Activated CD4-positive, alpha-beta T cell treated with anti-CD3 and anti-CD28 coated beads, Interleukin-2, amount 10 ng/mL, durations not matched to agents 7 days and 5 days (primary cell): Measurements from ENCODE around the gene ASAP2. TPM values are rescaled to one million over a fixed set of nuclear protein-coding genes. Genes with fewer than 3 reads are reported as not detected.

Experiments
- CTCF ChIA-PET: fragments of 350-600 bp; sonication (Branson Sonifier 250); formaldehyde crosslinking; loops from one replicate; lab custom pipeline; 2021; ENCODE audit warnings: antibody characterized with exemption; lab: Charles Lee
- POLR2A ChIA-PET: fragments of 350-600 bp; sonication (Branson Sonifier 250); formaldehyde crosslinking; loops from one replicate; lab custom pipeline; 2021; ENCODE audit warnings: antibody characterized with exemption; lab: Charles Lee
- DNase-seq: peaks from one replicate; pipeline ENCODE4 v3.0.0-alpha.2; 2020
- H3K27ac Mint-ChIP-seq: one replicate; pipeline ENCODE4 v1.8.0; 2021; ENCODE audit warnings: mild to moderate bottlenecking, moderate library complexity, mixed read lengths
- H3K27me3 Mint-ChIP-seq: one replicate; pipeline ENCODE4 v1.8.0; 2021; ENCODE audit warnings: mixed read lengths
- H3K36me3 Mint-ChIP-seq: one replicate; pipeline ENCODE4 v1.8.0; 2021; ENCODE audit warnings: low read depth, mixed read lengths
- H3K4me1 Mint-ChIP-seq: one replicate; pipeline ENCODE4 v1.8.0; 2021; ENCODE audit warnings: mixed read lengths
- H3K4me3 Mint-ChIP-seq: one replicate; pipeline ENCODE4 v1.8.0; 2021; ENCODE audit warnings: mild to moderate bottlenecking, moderate library complexity, mixed read lengths
- H3K9me3 Mint-ChIP-seq: one replicate; pipeline ENCODE4 v1.8.0; 2021; ENCODE audit warnings: mixed read lengths
- total RNA-seq, 2 experiments: library from RNA; stranded (reverse); gene quantifications; one replicate each; pipeline ENCODE4 v1.2.3, GENCODE V29; 2021

The ASAP2 gene
- total RNA-seq, 2 experiments from 2014 or later = 0.17 to 0.25 TPM

DNA sequence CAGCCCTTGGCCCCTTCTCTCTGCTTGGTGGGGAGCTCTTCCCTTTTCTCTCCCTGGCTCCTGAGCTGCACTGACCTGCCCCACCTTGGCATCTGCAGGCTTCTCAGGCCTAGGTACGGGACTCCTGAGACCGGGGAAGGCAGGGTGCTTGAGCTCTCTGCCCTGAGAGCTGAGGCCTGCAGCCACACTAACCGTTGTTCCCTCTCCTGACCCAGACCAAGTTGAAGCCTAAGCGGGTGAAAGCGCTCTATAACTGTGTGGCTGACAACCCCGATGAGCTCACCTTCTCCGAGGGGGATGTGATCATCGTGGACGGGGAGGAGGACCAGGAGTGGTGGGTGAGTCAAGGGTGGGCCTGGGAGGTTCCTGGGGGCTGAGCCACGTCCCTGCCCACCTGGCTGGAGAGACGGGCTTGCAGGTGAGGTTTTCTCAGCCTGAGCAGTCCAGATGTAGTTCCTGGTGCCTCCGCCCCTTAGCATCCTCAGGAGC, 194.5 kb downstream of the ASAP2 start:
- ChIA-PET CTCF (interaction anchor here (0.6 to 0.7 kb wide), 2 partner anchors 16 to 647 kb away, joined by 3 to 4 read pairs; no protein-coding TSS in a partner anchor), POLR2A (no interaction called here)
- H3K4me1 Mint-ChIP-seq = peaks cover 4% of the 10 kb centered on the region
- no peak overlapping the region for H3K4me3 Mint-ChIP-seq
- DNase-seq = no peak
- H3K27me3 Mint-ChIP-seq = peaks cover 1% of the 10 kb centered on the region
- peaks cover 7% of the 10 kb centered on the region for H3K36me3 Mint-ChIP-seq
- H3K9me3 Mint-ChIP-seq = no peaks in the 10 kb centered on the region
- H3K27ac Mint-ChIP-seq = no peak overlapping the region

DNA sequence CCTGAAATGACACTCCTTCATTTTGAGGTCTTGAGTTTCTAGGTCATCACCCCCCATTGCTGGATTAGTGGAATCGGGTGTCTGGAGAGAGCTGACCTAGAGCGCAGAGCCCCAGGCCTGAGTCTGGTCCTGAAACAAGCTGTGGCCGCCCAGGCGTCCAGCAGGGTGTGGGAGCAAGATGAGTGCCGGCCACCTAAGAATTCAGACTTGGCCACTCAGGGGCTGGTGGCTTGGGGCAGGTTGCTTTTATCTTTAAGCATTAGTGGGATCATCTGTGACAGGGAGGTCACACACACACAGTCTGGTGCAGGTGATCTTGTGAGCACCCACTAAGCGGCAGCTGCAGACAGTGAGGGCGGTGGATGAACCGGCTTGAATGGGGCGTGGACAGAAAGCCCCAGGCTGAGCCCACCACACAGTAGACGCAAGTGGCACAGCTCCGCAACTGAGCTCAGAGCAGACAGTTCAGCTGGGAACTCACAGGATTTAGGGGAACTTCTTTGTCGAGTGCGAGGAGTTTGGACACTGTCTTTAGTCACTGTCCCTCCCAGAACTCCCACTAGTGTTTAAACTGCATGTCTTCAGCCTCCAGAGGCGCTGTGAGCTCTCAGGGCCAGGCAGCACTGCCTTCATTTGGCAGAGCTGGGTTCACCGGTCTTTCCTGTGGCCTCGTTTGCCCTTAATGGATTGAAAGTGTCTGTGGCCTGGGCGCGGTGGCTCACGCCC, 195.2 kb downstream of the ASAP2 start:
- ChIA-PET CTCF (interaction anchor here (0.7 to 0.9 kb wide), 2 partner anchors 9 to 16 kb away, joined by 4 read pairs; no protein-coding TSS in a partner anchor), POLR2A (no interaction called here)
- H3K27ac Mint-ChIP-seq = no peak overlapping the region
- no peak overlapping the region for H3K4me3 Mint-ChIP-seq
- peaks cover 1% of the 10 kb centered on the region for H3K27me3 Mint-ChIP-seq
- H3K4me1 Mint-ChIP-seq = peaks cover 4% of the 10 kb centered on the region
- DNase-seq = no peak
- peaks cover 10% of the 10 kb centered on the region for H3K36me3 Mint-ChIP-seq
- no peaks in the 10 kb centered on the region for H3K9me3 Mint-ChIP-seq

DNA sequence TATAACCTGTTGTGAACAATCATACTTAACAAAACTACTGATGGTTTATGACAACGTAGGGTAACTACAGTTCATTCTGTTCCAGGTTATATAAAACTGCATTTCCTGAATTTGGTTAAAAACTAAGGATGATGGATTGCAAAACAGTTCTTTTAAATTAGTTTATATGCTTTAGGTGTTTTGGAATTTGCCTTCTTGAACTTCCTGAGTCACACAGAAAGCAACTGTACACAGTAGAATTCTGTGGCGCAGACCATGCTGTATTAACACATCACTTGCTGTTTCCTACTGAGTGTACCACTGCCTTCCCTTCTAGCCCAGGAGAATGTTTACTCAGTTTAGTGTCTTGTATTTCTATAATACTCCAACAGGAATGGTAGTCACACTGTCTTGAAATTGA, 197.3 kb downstream of the ASAP2 start:
- DNase-seq = no peak
- H3K9me3 Mint-ChIP-seq = no peaks in the 10 kb centered on the region
- peaks cover 24% of the 10 kb centered on the region for H3K36me3 Mint-ChIP-seq
- peaks cover 1% of the 10 kb centered on the region for H3K27me3 Mint-ChIP-seq
- no peak overlapping the region for H3K4me3 Mint-ChIP-seq
- POLR2A ChIA-PET = no interaction called here
- H3K27ac Mint-ChIP-seq = no peak overlapping the region
- peaks cover 4% of the 10 kb centered on the region for H3K4me1 Mint-ChIP-seq
- CTCF ChIA-PET = interaction anchor here (0.5 kb wide), 1 partner anchor 100 kb away, joined by 4 read pairs; no protein-coding TSS in a partner anchor

DNA sequence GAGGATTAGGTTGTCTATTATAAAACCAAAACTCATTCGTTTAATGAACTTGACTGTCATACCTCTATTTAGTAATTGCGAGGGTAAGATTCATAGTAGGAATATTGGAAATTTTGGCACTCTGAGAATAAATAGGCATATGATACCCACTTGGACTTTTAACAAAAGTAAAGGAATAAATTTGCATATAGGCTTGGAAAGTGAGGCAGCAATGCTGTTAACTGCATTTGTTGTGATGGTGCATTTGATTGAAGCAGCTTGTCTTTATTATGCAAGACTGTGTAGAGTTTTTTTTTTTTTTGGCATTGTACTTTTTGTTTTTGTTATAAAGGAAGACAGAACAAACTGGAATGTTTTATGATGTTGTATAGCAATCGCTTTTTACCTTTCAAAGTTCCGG, 197.8 kb downstream of the ASAP2 start:
- Mint-ChIP-seq H3K27ac (no peak overlapping the region), H3K9me3 (no peaks in the 10 kb centered on the region), H3K4me3 (no peak overlapping the region), H3K36me3 (peaks cover 27% of the 10 kb centered on the region), H3K27me3 (no peaks in the 10 kb centered on the region), H3K4me1 (peaks cover 4% of the 10 kb centered on the region)
- CTCF ChIA-PET = interaction anchor here (0.5 kb wide), 2 partner anchors 99 to 1678 kb away, joined by 4 read pairs; no protein-coding TSS in a partner anchor
- POLR2A ChIA-PET = no interaction called here
- DNase-seq = no peak

DNA sequence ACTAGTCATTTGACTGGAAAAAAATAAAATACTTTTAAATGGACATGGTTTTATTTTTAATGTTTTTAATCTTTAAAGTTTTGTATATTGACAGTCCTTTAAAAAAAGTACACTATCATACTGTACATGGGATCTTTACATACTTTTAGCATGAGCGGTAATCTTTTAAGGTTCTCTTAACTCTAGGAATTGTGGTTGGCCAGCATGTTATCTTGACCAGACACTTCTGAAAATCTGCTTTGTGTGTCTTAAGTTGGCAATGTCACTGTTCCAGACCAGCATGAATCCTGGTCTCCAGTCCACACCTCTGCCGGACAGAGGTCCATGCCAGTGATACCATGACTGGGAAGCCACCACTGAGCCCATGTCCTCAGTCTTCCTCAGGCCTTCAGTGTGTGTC, 199.0 kb downstream of the ASAP2 start:
- ChIA-PET CTCF (no interaction called here), POLR2A (no interaction called here)
- H3K4me1 Mint-ChIP-seq = peaks cover under 1% of the 10 kb centered on the region
- no peaks in the 10 kb centered on the region for H3K9me3 Mint-ChIP-seq
- H3K4me3 Mint-ChIP-seq = no peak overlapping the region
- H3K27ac Mint-ChIP-seq = no peak overlapping the region
- peaks cover 33% of the 10 kb centered on the region for H3K36me3 Mint-ChIP-seq
- no peak for DNase-seq
- no peaks in the 10 kb centered on the region for H3K27me3 Mint-ChIP-seq

DNA sequence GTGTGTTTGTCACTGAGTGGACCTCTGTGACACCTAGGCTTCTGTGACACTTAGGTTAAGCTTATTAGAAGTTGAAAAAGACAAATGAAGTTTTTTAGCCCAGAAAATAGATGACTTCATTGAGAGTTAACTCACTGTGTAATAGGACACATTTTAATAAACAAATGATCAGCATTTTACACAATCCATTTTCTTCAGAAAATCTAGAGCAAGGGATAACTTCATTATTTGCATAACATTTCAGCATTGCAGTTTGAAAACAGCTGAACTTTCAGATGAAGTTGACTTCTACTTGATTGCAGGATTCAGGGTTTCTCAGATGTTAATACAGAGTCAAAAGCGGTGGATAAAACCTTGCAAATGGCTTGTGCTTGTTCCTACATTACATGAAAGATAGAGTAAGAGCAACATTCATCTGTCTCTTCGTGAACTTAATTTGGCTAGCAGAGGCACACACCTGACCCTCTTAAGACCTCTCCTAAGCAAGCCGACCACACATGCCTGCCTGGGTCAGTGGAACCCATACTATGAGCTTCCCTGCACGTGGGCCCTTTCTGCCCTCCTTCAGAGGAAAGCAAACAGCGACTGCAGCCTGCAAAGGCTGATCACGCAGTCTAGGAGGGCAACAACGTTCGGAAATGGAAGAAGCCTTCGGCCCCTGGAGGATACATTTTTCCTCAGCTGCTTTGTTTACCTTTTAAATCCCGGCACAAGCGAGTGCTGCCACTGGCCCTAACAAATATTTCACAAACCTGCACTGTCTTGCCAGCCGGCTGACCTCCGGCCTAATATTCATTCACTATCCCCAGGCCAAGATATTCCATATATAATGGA, 200.1 kb downstream of the ASAP2 start:
- no peak overlapping the region for H3K27ac Mint-ChIP-seq
- no peaks in the 10 kb centered on the region for H3K4me1 Mint-ChIP-seq
- no peaks in the 10 kb centered on the region for H3K9me3 Mint-ChIP-seq
- ChIA-PET CTCF (no interaction called here), POLR2A (no interaction called here)
- peaks cover 41% of the 10 kb centered on the region for H3K36me3 Mint-ChIP-seq
- DNase-seq = no peak
- H3K27me3 Mint-ChIP-seq = no peaks in the 10 kb centered on the region
- no peak overlapping the region for H3K4me3 Mint-ChIP-seq

DNA sequence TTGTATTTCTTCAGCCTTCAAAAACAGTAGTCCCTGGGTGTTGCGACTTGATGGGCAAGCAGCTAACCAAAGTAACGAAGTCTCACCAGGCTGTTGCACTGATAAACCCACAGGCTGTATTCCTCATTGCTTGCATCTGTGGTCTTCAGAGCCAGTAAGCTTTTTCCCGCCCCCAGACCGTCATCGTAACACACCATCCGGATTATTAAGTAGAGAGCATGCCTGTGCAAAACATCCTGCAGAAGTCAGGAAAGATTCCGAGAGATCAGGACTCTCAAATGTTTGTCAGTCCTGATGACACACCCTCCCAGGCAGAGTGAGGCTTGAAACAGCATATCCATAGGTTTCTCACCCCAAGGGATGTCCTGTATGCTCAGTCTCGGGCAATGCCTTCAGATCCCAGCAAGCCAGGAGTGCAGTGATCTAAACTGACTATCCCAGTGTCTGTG, 200.8 kb downstream of the ASAP2 start:
- no peak for DNase-seq
- H3K27ac Mint-ChIP-seq = no peak overlapping the region
- CTCF ChIA-PET = no interaction called here

DNA sequence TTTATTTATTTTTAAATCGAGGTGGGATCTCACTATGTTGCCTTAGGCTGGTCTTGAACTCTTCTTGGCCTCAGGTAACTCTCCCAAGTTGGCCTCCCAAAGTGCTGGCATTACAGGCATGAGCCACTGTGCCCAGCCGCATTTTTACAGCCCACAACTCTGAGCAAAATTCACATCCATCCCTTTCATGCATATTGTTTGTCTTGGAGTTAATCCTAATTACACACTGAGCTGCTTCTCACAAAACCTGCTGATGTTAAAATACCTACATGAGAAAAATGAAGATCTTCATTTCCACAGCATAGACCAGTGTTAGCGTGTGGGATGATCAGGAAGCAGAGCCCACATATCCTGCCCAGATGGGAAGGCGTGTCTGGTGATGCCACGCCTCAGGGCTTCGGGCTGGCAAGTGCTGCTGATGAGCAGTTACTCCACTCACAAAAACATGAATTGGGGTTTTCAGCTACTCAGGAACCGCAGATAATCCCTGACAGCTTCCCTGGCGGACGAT, 202.1 kb downstream of the ASAP2 start:
- no peaks in the 10 kb centered on the region for H3K9me3 Mint-ChIP-seq
- H3K27ac Mint-ChIP-seq = no peak overlapping the region
- no peaks in the 10 kb centered on the region for H3K27me3 Mint-ChIP-seq
- peaks cover 41% of the 10 kb centered on the region for H3K36me3 Mint-ChIP-seq
- no peak for DNase-seq
- H3K4me3 Mint-ChIP-seq = no peak overlapping the region
- CTCF ChIA-PET = no interaction called here
- POLR2A ChIA-PET = interaction anchor here (0.7 kb wide), 1 partner anchor 200 kb away, joined by 4 read pairs; no protein-coding TSS in a partner anchor
- peaks cover under 1% of the 10 kb centered on the region for H3K4me1 Mint-ChIP-seq

More for the DNA sequence above, 200.8 kb downstream of the ASAP2 start:
- Mint-ChIP-seq H3K36me3 (peaks cover 46% of the 10 kb centered on the region), H3K27me3 (no peaks in the 10 kb centered on the region), H3K4me1 (no peaks in the 10 kb centered on the region), H3K9me3 (no peaks in the 10 kb centered on the region), H3K4me3 (no peak overlapping the region)
- POLR2A ChIA-PET = no interaction called here

DNA sequence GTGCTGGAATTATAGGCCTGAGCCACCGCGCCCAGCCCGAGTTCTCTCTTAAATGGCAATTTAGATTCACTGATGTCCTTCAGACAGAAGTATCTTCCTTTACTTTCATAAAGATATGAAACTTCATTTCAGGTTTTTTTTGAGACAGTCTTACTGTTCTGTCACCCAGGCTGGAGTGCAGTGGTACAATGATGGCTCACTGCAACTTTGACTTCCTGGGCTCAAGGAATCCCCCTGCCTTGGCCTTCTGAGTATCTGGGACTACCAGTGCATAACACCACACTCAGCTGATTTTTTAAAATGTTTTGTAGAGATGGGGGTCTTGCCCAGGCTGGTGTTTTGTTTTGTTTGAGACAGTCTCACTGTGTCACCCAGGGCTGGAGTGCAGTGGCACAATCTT, 203.5 kb downstream of the ASAP2 start:
- ChIA-PET POLR2A (interaction anchor here (0.7 kb wide), 1 partner anchor 8 kb away, joined by 8 read pairs; no protein-coding TSS in a partner anchor), CTCF (no interaction called here)
- no peak for DNase-seq
- Mint-ChIP-seq H3K27me3 (no peaks in the 10 kb centered on the region), H3K9me3 (no peaks in the 10 kb centered on the region), H3K4me3 (no peak overlapping the region), H3K4me1 (peaks cover 12% of the 10 kb centered on the region), H3K27ac (no peak overlapping the region), H3K36me3 (peaks cover 44% of the 10 kb centered on the region)

DNA sequence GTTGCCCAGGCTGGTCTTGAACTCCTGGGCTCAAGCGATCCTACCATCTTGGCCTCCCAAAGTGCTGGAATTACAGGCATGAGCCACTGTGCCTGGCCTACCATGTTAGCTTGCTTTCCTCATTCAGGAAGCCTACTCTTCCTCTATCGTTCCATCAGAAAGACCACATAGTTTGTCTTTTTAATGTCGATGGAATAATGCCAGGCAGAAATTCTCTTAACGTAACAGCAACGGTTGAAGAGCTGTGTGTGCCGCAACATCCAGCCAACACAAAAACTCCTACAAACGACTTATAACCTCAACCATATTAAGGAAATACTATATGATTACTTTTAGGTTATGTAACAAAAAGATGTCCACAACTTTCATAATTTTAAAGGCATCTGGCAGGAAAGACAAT, 206.2 kb downstream of the ASAP2 start:
- ChIA-PET POLR2A (interaction anchor here (0.9 kb wide), 1 partner anchor 10 kb away, joined by 3 read pairs; the partner anchor contains the start of gene ITGB1BP1), CTCF (interaction anchor here (1.1 kb wide), 1 partner anchor 10 kb away, joined by 3 read pairs; no protein-coding TSS in a partner anchor)
- Mint-ChIP-seq H3K9me3 (no peaks in the 10 kb centered on the region), H3K4me3 (no peak overlapping the region), H3K27me3 (no peaks in the 10 kb centered on the region), H3K36me3 (peaks cover 48% of the 10 kb centered on the region), H3K27ac (no peak overlapping the region), H3K4me1 (peaks cover 24% of the 10 kb centered on the region)
- no peak for DNase-seq

DNA sequence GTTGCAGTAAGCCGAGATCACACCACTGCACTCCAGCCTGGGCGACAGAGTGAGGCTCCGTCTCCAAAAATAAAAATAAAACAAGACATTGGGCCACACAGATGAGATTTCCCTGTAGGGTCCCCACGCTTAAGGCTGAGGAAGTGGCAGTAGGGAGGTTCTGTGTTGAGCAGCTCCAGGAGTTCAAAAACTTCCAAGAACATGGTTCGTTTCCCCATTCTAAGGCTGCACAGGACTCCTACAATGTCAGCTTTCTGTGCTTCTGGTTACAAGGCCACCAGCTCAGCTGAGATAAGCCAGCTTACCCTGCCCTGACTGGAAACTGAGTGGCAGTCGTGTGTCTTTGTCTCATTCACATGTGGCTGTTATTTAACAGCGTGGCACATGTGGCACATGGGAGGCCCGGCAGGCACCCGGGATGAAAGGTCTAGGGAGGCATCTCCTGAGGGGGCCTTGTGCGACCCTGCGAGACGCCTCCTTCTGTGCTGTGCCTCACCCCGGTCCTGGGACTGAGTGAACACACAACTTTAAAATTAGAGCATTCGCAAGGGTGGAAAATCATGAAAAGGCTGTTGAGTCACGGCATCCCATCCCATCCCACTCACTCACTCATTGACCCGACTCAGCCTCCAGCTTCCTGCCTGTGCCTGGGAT, 209.0 kb downstream of the ASAP2 start:
- peaks cover 45% of the 10 kb centered on the region for H3K36me3 Mint-ChIP-seq
- no peaks in the 10 kb centered on the region for H3K27me3 Mint-ChIP-seq
- POLR2A ChIA-PET = no interaction called here
- H3K27ac Mint-ChIP-seq = no peak overlapping the region
- CTCF ChIA-PET = interaction anchor here (0.6 kb wide), 1 partner anchor 59 kb away, joined by 3 read pairs; no protein-coding TSS in a partner anchor
- no peak overlapping the region for H3K4me3 Mint-ChIP-seq
- no peak for DNase-seq
- H3K9me3 Mint-ChIP-seq = no peaks in the 10 kb centered on the region
- peaks cover 46% of the 10 kb centered on the region for H3K4me1 Mint-ChIP-seq

DNA sequence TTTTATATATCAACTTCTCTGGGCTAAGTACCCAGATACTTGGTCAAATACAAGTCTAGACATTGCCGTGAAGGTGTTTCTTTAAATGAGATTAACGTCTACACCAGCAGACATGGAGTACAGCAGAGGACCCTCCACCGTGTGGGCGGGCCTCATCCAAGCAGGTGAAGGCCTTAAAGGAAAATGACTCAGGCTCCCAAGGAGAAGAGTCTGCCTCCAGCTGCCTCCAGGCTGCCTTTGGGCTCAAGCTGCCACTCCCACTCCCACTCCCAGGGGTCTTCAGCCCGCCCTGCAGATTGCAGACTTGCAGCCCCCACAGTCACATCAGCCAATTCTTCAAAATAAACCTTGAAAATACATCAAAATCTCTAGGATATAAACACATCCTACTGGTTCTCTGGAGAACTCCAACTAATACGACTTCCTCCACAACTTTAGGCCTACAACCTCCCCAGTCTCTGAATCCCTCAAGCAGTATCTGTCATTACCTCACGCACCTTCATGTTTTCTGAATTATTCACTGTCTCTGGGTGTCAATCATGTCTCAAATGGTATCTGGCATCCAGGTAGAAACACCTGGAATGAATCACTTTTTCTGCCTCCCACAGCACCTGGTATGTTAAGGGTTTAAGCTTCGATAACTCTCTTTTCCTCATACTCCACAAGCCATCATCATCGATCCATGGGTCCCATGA, 209.8 kb downstream of the ASAP2 start:
- H3K27ac Mint-ChIP-seq = peak overlapping the region; percentile 44
- H3K9me3 Mint-ChIP-seq = no peaks in the 10 kb centered on the region
- peaks cover 42% of the 10 kb centered on the region for H3K36me3 Mint-ChIP-seq
- H3K27me3 Mint-ChIP-seq = no peaks in the 10 kb centered on the region
- CTCF ChIA-PET = no interaction called here
- peaks cover 48% of the 10 kb centered on the region for H3K4me1 Mint-ChIP-seq
- no peak for DNase-seq
- POLR2A ChIA-PET = no interaction called here
- H3K4me3 Mint-ChIP-seq = no peak overlapping the region
